ENCODE measurements around the gene KAT2A. TPM values are rescaled to one million over a fixed set of nuclear protein-coding genes. Genes with fewer than 3 reads are reported as not detected.
"Not testable (repeated sequence)": the region's sequence is repeated elsewhere in the genome, so short reads cannot be mapped to it uniquely, and the experiment has no call there.

The KAT2A gene
- 24.8 and 26.0 TPM in 2 replicates for total RNA-seq (2014; rRNA removed; shearing (Covaris generic))

DNA sequence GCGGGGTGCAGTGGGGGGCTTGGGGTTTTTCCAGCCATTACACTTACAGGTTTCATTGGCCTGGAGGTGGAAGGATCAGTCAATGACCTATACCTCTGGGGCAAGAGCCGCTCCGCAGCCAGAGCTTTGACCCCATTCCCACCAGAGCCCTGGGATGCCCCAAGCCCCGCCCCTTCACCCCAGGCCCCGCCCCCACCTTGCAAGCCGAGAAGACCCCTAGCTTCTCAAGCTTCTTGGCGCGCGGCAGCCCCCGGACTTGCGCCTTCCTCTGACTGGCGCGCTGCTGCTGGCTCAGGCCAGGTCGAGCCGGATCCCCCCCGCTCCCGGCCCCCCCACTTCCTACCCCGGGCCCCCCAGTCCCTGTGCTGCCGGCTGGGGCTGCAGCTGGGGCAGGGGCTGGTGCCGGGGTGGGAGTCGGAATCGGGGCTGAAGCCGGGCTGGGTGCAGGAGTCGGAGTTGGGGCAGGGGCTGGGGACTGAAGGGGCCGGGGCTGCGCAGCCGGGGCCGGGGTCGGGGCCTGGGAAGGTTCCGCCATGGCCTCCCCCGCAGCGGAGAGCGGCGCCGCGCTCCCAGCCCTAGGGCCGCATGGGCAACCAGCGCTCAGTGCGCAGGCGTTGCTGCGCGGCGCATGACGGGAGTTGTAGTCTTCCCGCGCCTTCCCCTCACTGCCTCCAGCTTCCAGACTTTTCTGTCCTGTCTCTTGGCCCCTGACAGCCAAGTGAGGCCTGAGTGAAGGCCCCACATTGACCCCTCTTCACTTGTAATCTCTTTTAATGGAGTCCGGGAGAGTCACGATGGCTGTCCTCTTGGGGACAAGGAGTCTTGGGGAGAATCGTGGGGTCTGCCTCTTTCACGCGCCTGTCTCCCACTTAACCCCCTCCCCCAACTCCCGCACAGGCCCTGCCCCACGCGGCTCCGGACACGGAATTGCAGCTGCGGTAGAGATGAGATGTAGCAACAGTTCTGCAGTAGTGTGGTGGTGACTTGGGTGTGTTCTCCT is at the start of gene KAT2A:
Gene KAT2A, minus strand, starts transcription at position 598 of the 1,000 bp plus-strand sequence. Its CDS starts 63 bp downstream, at position 535.
- DNase-seq = peak; percentile 98
- peaks cover 14% of the 10 kb centered on the region for H3K36me3 ChIP-seq (replicated peaks; ENCODE audit: control insufficient read depth, insufficient read depth, low read length)
- H3K4me3 ChIP-seq (ENCODE audit: insufficient read depth, low read depth, low read length) = peak within 1 kb of the TSS; percentile 44
- no peaks in the 10 kb centered on the region for H3K27me3 ChIP-seq (ENCODE audit: control insufficient read depth, insufficient read depth, low read length)

DNA sequence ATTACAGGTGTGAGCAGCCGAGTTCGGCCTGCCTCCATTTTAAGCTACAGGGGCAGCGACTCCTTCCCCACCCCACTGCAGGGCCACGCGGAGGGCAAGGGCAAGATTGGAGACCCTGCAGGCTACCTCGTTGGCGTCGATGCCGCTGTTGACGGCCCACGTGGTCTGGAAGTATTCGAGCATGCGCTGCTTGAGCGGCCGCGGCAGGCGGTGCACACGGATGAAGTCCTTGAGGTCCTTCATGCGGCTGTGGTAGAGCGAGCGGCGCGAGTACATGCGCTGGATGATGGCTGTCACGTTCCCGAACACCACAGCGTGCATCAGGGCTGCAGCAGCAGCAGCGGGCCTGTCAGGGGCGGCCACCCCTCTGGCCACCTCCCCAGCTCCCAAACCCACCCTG is 48.2 kb upstream of the KAT2A start:
- DNase-seq = no peak
- no peaks in the 10 kb centered on the region for H3K36me3 ChIP-seq (replicated peaks; ENCODE audit: control insufficient read depth, insufficient read depth, low read length)

DNA sequence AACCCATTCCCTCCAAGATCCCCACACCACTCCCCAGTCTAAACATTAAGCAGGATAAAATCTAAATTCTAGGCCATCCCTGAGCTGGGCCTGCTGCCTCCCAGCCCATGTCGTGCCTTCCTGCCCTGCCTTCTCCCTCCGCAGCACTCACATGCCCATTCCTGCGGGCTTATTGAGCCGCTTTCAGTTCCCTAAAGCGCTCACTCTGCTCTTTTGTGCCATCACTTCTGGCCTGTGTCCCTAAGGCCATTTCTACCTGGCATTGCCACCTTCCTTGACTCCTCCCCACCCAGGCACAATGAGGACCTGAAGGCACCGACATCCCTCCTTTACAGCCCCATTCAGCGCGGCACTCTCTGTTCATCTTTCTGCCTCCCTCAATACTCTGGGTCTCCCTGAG is 46.6 kb upstream of the KAT2A start:
- H3K36me3 ChIP-seq (replicated peaks; ENCODE audit: control insufficient read depth, insufficient read depth, low read length) = no peaks in the 10 kb centered on the region
- DNase-seq = no peak
- H3K4me3 ChIP-seq (ENCODE audit: insufficient read depth, low read depth, low read length) = no peak overlapping the region
- H3K27me3 ChIP-seq (ENCODE audit: control insufficient read depth, insufficient read depth, low read length) = no peaks in the 10 kb centered on the region

More for the DNA sequence above, 48.2 kb upstream of the KAT2A start:
- Histone ChIP-seq H3K4me3 (ENCODE audit: insufficient read depth, low read depth, low read length) (no peak overlapping the region), H3K27me3 (ENCODE audit: control insufficient read depth, insufficient read depth, low read length) (no peaks in the 10 kb centered on the region)

DNA sequence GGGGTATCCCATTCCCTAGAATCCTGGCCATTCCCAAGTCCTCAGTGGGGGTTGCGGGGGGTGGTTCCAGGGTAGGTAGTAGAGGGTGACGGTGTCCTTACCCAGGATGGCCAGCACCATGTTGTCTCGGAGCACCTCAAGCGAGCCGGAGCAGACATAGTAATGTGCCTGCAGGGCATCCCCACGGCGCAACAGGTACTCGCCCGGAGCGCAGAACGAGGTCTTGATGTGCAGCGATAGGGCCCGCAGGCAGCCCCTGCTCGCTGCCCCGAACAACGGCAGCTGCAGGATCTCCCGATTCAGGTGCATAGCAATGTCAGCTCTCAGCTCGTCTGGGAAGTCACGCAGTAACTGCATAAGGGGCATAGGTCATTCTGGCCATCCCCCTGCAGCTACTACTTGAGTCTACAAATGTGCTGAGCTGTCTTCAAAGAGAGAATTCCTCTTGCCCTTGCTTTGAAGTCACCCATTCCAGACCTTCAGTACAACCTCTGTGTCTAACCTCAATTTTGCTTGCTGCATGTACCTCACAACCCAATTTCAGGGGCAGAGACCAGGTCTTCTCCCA is 45.1 kb upstream of the KAT2A start:
- H3K27me3 ChIP-seq (ENCODE audit: control insufficient read depth, insufficient read depth, low read length) = no peaks in the 10 kb centered on the region
- no peak overlapping the region for H3K4me3 ChIP-seq (ENCODE audit: insufficient read depth, low read depth, low read length)
- H3K36me3 ChIP-seq (replicated peaks; ENCODE audit: control insufficient read depth, insufficient read depth, low read length) = no peaks in the 10 kb centered on the region
- no peak for DNase-seq

DNA sequence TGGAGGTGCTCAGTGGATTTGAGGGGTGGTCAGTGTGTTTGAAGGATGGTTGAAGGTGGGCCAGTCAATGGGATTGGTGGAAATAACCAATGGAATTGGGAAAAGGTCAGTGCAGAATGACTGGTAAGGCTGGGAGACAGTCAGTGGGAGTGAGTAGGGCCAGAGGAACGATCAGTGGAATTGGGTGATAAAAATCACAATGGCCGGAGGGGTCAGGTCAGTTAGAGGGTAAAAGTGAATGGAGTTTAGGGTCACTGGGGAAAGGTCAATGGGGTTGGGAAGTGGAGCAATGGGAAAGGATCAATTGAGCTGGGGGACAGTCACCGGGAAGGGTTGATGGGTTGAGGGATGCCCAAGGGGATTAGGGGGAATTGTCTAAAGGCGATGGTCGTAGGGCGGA is 44.6 kb upstream of the KAT2A start:
- Histone ChIP-seq H3K4me3 (ENCODE audit: insufficient read depth, low read depth, low read length) (no peak overlapping the region), H3K27me3 (ENCODE audit: control insufficient read depth, insufficient read depth, low read length) (no peaks in the 10 kb centered on the region), H3K36me3 (replicated peaks; ENCODE audit: control insufficient read depth, insufficient read depth, low read length) (no peaks in the 10 kb centered on the region)
- DNase-seq = no peak

DNA sequence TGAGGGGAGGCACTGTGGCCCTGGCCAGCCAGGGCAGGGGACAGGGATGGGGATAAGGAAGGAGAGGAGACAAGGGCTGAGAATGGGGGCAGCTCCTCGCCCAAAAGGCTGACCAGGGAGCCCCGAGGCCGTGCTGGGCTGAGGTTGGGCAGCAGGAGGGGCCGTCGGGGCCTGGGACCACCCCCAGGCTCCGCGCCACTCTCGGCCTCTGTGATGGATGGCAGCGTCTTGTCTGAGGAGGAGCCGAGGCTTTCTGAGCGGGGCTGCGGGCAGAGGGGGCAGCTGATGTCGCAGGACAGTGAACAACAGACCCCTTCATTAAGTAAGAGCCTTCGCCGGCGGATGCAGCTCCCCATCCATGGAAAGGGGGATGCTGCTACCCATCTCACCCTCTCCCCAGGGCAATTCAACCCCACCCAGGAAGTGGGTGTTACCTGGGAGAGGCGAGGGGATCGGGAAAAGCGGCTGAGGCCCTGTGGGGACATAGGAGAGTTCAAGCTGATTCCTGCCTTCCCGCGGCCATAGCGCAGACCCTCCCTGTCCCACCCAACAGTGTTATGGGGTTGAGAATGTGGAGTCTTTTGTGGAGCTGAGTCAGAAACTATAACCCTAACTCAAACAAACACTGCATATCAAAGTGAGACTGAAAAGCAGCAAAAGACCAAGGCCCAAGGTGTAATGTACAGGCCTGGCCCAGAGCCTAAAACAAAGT is 42.7 kb upstream of the KAT2A start:
- Histone ChIP-seq H3K27me3 (ENCODE audit: control insufficient read depth, insufficient read depth, low read length) (no peaks in the 10 kb centered on the region), H3K4me3 (ENCODE audit: insufficient read depth, low read depth, low read length) (no peak overlapping the region), H3K36me3 (replicated peaks; ENCODE audit: control insufficient read depth, insufficient read depth, low read length) (no peaks in the 10 kb centered on the region)
- DNase-seq = peak; percentile 65

DNA sequence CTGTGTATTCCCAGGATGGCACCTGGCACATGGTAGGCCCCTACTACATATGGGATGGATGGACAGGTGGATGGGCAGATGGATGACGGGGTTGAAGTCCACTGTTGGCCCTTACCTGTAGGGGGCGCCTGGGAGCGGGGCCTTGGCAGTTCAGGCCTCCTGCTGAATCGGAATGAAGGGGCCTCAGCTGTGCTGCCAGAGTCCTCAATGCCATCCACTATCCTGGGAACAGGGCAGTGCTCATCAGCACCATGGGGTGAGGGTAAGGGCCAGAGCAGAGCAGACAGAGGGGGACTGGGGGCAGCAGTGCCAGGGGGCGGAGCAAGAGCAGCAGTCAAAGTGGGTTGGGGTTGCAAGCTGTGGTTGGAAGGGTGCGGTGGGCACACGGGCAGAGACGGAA is 41.9 kb upstream of the KAT2A start:
- H3K36me3 ChIP-seq (replicated peaks; ENCODE audit: control insufficient read depth, insufficient read depth, low read length) = no peaks in the 10 kb centered on the region

DNA sequence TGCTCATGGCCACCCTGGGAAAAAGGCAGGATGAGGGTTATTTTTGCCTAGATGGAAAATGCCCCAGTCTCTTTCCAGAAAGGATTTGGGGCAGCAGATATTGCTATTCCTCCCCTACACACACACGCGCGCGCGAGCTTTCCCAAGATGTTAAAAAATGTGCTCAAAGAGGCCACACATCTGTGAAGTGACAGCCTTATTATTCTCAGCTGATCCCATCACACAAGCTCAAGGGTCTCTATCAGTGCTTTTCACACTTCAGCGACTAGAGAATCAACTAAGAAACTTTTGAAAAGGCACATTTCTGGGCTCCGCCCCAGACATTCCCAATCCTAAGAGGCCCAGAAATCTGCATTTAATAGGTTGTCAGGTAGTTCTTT is 39.4 kb upstream of the KAT2A start:
- Histone ChIP-seq H3K36me3 (replicated peaks; ENCODE audit: control insufficient read depth, insufficient read depth, low read length) (no peaks in the 10 kb centered on the region), H3K27me3 (ENCODE audit: control insufficient read depth, insufficient read depth, low read length) (no peaks in the 10 kb centered on the region), H3K4me3 (ENCODE audit: insufficient read depth, low read depth, low read length) (no peak overlapping the region)
- no peak for DNase-seq

More for the DNA sequence above, 41.9 kb upstream of the KAT2A start:
- H3K27me3 ChIP-seq (ENCODE audit: control insufficient read depth, insufficient read depth, low read length) = no peaks in the 10 kb centered on the region
- no peak overlapping the region for H3K4me3 ChIP-seq (ENCODE audit: insufficient read depth, low read depth, low read length)
- DNase-seq = peak; percentile 92

DNA sequence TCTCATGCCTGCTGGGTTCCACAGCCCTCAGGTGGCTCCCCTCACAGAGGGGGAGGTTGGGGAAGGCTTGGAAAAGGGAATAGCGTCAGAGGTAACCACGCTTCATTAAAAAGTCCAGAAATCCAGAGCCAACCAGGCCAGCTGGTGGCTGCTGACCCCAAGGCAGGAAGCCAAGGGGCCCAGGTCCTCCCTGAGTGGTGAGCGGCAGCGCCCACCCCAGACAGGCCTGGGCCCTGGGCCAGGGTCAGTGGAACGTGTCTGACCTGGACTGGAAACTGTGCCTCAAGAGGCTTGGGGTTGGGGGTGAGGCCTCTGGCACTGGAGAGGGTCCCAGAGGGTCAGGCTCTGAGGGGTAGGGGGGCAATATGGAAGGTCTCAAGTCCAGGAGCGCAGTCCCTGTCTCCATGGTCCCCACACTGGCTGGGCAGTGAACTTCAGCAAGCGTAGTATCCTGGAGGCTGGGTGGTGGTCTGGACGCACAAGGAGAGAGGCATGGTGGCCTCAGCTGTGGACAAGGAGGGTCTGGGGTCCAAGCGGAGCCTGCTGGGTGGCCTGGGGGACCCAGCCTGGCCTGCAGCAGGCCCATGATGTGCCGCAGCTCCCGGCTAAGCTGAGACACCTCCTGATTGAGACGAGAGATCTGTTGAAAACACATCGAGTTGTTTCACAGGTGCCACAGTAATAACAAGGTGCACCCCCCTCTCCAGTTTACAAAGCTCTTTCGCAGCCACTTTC is 38.8 kb upstream of the KAT2A start:
- no peak for DNase-seq
- Histone ChIP-seq H3K27me3 (ENCODE audit: control insufficient read depth, insufficient read depth, low read length) (no peaks in the 10 kb centered on the region), H3K36me3 (replicated peaks; ENCODE audit: control insufficient read depth, insufficient read depth, low read length) (no peaks in the 10 kb centered on the region), H3K4me3 (ENCODE audit: insufficient read depth, low read depth, low read length) (no peak overlapping the region)

DNA sequence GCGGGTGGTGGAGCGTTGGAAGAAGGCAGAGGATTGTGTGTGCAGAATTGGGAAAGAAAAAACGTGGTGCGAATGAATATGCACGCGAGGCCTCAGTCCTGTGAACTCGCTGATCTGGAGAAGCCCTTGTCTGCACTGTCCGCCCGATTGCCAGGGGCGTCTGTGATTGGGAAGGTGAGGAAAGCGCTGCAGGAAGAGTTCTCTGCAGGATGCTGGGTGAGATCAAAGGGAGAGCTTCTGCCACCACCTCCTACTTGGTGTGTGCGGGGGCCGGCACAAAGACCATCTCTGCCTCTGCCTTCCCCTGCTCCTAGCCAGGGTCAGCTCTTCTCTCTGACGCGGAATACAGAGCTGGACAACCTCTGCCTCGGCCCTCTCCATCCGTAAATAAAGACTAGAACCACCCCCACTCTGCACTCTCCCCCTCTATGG is 34.5 kb upstream of the KAT2A start:
- Histone ChIP-seq H3K36me3 (replicated peaks; ENCODE audit: control insufficient read depth, insufficient read depth, low read length) (no peaks in the 10 kb centered on the region), H3K27me3 (ENCODE audit: control insufficient read depth, insufficient read depth, low read length) (no peaks in the 10 kb centered on the region), H3K4me3 (ENCODE audit: insufficient read depth, low read depth, low read length) (peak overlapping the region; percentile 67)
- peak; percentile 71 for DNase-seq

DNA sequence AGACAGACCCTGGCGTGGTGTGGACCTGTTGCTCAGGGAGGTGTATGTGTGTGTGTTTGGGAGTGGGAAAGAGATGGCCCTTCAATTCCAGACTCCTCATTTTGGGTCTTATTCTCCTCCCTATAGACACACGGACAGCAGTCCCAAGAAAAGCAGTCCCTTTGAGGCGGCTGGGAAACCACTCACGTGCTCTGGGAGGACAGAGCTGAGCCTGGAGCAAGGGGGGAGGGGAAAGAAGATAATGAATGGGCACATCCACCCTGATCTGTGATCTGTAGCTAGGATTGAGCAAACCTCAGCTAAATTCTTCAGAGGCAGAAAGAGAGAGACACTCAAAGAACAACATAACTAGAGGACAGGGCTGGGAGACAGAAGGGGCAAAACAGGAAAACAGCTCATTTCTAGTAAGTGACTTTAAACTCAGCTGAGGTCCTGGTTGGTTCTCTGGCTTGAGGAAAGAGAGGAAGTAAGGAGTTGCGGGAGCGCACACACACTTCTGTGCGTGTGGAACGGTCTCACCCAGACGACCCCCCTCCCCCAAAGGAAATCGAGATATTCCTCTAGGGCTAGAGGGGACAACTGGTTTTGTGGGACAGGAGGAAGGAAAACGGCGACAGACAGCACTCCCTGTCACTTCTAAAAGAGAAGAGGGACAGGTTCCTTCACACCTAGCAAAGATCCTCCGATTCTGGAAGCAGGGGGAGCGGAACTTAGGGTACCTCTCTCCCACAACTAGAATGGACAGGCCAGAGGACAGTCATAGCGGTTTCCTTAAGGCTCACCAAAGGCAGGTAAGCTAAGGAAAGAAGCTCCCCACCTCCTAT is 33.0 kb upstream of the KAT2A start:
- DNase-seq = peak; percentile 40
- Histone ChIP-seq H3K36me3 (replicated peaks; ENCODE audit: control insufficient read depth, insufficient read depth, low read length) (no peaks in the 10 kb centered on the region), H3K27me3 (ENCODE audit: control insufficient read depth, insufficient read depth, low read length) (no peaks in the 10 kb centered on the region), H3K4me3 (ENCODE audit: insufficient read depth, low read depth, low read length) (peak overlapping the region; percentile 85)

DNA sequence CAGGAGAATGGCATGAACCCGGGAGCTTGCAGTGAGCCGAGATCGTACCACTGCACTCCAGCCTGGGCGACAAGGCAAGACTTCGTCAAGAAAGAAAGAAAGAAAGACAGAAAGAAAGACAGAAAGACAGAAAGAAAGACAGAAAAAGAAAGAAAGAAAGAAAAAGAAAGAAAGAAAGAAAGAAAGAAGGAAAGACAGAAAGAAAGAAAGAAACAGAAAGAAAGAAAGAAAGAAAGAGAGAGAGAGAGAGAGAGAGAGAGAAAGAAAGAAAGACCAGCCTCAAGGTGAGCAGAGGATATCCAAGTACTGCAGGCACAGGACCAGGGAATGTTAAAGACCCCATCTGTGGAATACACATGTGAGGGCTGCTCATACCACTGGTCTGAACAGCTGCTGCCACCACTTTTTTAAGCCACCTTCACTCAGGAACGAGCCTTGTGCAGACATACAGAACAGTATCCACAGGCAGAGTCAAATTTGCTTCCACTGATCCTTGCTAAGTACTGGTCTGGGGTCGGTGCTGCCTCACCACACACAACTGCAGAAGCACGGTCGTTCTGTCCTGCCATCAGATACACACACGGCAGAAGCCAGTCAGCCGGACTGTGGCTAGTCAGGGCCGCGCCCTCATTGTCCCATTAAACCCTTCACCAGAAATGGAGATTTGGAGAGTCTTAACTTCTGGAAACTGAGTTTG is 25.9 kb upstream of the KAT2A start:
- Histone ChIP-seq H3K36me3 (replicated peaks; ENCODE audit: control insufficient read depth, insufficient read depth, low read length) (peaks cover 5% of the 10 kb centered on the region; the same call in 1 of the 2 replicates), H3K27me3 (ENCODE audit: control insufficient read depth, insufficient read depth, low read length) (no peaks in the 10 kb centered on the region)
- no peak for DNase-seq

DNA sequence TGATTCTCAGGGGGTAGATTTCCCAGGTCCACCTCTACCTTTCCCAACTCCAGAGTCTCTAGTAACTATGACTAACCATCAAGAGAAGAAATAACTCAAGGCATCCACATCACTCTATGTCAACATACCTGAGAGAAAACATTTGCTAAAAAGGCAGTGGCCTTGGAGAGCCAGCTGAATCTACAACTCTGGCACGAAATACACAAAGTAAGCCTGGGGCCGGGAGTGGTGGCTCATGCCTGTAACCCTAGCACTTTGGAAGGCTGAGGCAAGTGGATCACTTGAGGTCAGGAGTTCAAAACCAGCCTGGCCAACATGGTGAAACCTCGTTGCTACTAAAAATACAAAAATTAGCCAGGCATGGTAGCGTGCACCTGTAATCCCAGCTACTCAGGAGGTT is 22.0 kb upstream of the KAT2A start:
- not testable (repeated sequence) for DNase-seq; H3K27me3 ChIP-seq (ENCODE audit: control insufficient read depth, insufficient read depth, low read length); H3K4me3 ChIP-seq (ENCODE audit: insufficient read depth, low read depth, low read length); H3K36me3 ChIP-seq (replicated peaks; ENCODE audit: control insufficient read depth, insufficient read depth, low read length)

More for the DNA sequence above, 25.9 kb upstream of the KAT2A start:
- H3K4me3 ChIP-seq (ENCODE audit: insufficient read depth, low read depth, low read length) = no peak overlapping the region
